LoVo (cell line): ENCODE data around the gene IBA57.
A peak's percentile ranks its signal among the peaks of the same experiment; 100 is the strongest.

Experiments used
- DNase-seq: peaks from one replicate; pipeline ENCODE4 v3.0.0-alpha.2; 2016; ENCODE audit warnings: low spot score

IBA57 gene

DNA sequence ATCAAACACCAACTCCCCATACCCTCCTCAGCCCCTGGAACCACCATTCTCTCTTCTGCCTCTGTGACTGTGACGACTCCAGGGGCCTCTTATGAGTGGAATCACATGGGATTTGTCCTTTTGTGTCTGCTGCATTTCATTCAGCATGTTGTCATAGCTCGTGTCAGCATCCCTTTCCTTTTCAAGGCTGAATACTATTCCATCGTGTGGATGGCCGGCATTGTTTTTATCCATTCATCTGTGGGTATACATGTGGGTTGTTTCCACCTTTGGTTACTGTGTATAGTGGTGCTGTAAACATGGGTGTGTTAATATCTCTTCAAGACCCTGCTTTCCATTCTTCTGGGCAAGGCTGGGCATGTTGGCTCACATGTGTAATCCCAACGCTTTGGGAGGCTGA lies 25.2 kb downstream of the IBA57 start:
- DNase-seq = no peak

DNA sequence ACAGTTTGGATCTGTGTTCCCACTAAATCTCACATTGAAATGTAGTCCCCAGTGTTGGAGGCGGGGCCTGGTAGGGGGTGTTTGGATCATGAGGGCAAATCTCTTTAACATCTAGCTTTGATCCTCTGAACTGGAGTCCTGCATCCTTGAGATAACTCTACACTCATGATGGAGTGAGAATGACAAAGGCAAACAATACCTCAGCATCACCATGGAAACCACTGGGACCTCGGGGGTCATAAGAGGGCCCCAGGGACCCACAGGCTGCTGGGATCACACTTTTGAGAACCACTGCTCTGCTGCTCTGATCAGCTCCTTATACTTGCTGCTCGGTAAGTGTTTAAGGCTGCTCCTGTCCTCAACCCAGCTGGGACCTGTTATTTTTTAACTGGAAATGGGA lies 28.8 kb downstream of the IBA57 start:
- DNase-seq = no peak

DNA sequence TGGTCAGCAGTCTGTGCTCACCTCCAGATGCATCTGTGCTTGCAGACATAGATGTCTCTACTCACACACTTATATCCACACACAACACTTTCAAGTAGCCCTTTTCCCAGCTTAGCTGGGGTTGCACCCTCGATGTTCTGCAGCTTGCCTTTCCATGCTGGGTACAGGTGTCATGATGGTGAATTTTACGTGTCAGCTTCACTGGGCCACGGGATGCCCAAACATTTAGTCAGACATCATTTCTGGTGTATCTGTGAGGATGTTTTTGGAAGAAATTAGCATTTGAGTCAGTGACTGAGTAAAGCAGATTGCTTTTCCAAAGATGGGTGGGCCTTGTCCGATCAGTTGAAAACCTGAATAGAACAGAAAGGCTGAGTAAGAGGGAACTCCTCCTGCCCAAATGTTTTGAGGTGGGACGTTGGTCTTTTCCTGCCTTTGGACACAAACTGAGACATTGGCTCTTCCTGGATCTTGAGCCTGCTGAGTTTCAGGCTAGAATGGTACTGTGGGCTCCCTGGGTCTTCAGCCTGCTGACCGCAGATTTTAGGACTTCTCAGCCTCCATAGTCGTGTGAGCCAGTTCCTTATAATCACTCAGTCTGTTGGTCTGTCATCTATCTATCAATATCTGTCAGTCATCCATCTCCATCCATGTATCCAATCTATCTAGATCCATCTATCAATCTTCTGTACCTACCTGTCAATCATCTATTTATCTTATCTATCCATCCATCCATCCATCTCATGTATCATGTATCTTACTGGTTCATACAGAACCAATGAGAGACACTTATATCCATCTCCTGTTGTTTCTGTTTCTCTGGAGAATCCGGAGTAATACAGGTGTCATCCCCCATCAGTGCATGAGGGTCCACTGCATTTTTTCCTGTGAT lies 29.6 kb downstream of the IBA57 start:
- no peak for DNase-seq

DNA sequence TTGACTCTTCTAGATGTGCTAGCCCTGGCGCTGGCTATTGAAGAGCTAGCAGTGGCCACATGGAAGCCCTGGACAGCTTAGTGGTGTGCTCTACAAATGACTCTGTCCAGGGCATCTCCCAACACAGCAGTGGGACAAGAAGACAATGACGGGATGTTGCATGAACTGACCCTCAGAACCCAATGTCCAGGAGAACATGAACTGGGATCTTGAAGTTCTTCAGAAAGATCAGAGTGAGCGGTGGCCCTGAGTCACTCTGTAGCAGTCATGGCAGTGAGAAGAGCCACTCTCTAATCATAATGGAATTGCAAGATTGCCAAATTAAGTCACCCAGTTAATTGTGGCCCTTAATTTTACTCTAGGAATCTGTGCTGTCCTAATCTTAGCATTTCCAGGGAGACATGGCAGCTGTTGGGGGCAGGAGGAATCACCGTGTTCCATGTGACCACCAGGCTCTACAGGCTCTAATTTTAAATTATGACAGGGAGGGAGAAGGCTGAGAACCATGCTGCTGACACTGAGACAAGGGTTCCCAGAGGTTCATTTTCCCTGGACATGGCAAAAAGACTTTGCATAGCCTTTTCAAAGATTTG lies 32.0 kb downstream of the IBA57 start:
- no peak for DNase-seq

DNA sequence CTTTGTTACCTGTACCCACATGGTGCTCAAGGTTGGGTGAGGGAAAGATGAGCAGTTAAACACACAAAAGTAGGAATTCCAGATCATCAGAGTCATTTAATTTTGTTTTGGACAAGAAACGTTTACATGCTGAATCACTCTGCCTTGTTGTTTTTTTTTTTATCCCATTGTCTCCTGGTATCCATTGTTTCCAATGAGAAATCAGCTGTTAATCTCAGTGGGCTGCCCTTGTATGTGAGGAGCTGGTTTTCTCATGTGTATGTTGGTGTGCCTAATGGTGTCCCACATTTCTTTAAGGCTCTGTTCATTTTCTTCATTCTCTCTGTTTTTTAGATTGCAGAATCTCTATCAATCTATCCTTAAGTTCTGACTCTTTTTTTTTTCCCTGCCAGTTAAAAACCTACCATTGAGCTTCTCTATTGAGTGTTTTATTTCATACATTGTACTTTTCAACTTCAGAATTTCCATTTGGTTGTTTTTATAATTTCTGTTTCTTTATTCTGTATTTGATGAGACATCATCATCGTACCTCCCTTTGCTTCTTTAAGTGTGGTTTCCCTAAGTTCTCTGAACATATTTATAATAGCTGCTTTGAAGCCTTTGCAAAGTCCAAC lies 33.5 kb downstream of the IBA57 start:
- DNase-seq = no peak

DNA sequence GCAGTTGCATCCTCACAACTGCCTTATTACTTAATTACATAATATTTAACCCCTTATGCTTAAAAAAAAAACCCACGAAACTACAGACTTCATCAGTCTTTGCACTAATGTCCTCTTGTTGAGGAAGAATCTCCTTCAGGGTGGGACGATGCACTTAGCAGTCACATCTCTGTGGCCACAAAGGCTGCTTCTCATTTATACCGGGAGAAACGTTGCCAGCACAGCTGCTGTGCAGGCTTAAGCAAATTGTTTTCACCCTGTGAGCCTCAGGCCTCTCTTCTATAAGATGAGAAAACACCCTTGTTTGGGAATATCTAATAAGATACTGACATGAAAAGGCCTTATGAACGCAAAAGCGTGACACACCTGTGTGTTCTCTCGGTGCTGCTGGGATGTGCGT lies 39.4 kb downstream of the IBA57 start:
- DNase-seq = no peak

DNA sequence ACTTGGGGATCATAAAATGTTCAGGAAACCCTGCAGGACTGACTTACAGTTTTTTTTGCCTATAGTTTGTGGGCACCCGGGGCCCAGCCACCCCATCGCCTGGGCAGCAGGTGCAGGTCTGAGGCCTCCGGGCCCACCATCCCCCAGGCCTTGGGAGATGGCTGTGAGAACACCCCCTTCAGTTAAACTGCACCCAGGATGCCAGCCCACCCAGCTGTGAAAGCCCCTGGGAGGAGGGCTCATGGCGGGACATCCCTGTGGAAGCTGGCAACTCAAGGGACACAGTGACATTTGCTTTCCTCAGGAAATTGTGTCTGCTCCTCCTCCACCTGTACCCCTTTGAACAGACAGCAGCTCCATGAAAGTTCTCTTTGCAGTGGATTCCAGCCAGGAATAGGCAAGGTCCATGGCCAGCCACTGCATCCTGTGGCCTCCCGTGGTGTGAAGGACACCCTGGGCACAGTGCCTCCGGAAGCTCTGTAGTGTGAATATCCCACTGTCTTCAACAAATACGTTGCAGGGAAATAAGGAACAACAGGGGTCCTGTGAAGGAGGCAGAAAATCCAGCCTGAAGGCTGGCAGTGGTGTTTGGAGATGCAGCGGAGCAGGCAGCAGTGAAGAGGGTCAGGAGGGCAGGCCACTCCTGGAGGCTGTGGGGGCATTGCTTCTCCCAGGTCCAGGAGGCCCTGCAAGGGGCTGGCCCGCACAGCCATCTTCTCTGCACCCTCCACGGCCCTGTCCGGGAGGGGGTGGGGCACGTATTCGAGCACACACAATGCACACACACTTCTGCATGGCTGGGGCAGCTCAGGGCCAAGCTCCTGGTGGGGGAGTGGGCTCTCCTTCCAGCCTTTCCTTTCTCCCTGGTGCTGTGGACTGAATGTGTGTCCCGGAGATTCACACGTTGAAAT lies 40.2 kb downstream of the IBA57 start:
- DNase-seq = no peak

DNA sequence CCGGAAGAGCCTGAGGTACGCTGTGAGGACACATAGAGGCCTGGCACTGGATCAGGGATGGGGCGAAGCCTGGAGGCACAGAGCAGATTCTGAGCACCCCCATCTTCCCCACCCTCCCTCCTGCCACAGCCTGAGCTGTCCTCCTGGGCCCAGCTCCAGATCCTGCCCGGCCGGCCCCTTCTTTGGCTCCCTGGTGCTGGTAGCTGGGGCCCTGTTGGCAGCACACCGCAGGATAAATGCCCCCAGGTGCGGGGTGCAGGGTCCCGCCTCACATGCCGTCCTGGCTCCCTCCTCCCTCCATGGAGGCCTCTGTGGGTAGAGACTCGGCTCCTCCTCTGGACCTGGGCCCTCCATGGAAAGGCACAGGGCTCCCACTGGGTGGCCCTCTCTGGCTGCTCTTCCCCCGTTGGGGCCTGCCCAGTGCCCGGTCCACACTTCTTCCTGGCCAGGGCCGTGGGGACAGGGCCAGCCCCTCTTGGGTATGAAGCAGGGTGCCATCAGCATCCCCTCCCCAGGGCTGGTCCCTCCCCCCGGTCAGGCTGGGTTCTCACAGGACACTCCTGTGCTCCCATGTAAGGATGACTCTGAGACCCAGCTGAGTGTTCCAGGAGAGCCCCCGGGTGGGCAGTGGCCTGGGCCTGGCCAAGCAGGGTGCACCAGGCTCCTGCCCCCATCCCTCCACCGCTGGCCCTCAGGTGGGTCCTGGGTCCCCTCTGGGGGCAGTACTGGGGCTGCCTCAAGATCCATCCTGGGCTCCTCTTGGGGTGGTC lies 41.2 kb downstream of the IBA57 start:
- DNase-seq = no peak

DNA sequence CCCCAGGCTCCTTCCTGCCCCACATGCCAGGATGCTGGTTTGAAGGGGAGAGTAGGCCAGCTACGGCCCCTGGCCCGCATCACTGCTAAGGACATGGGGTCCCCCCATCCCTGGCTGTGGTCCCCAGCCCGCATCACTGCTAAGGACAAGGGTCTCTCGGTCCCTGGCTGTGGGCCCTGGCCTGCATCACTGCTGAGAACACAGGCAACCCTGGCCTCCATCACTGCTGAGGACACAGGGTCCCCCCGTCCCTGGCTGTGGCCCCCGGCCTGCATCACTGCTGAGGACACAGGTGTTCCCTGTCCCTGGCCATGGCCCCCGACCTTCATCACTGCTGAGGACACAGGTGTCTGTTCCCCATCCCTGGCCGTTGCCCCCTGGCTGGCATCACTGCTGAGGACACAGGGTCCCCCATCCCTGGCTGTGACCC lies 41.8 kb downstream of the IBA57 start:
- DNase-seq = no peak

DNA sequence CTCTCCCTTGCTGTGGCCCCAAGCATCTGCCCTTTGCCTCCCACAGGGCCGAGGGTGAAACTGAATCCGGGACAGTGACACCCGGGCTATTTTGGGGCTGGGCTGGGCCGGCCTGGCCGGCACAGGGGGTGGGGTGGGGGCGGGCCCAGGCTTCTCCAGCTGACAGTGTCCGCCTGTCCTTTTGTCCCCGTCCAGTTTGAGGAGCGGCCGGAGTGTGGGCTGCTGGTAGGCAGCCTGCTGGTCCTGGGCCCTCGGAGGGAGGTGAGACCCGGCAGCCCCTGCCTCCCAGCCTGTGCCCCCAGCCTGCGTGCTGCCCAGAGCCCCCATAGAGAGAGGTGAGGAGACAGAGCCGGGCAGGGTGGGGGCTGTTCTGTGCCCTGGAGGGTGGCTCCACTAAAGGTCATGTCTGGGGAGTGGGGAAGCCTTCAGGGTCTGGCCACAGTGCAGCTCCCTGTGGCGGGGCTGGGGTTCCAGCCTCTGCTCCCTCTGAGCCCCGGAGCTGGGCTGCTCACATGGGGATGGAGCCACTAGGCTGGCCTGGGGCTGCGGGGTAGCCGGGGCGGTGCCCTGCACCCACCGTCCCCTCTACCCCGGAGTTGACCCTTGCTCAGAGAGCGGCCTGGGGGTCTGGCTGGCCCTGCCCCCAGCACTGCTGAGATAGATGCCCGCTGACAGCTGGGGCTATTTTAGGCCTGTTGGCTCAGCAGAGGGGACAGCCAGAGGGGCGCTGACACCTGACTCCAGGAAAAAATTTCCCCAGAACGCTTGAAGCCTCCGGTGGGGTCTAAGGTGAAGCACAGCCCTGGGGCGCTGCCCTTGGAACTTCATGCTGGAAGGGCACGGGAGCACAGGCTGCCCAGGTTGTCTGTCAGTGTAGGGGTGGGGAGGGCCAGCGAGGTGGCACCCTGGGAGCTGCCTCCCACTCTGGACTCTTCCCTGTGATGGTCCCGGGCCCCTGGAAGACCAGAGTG lies 42.5 kb downstream of the IBA57 start, which contains the start of gene OBSCN:
TSS of gene OBSCN (plus strand) at position 194 of the 971 bp plus-strand sequence. CDS start 3,740 bp downstream, outside the sequence.
- DNase-seq = no peak

DNA sequence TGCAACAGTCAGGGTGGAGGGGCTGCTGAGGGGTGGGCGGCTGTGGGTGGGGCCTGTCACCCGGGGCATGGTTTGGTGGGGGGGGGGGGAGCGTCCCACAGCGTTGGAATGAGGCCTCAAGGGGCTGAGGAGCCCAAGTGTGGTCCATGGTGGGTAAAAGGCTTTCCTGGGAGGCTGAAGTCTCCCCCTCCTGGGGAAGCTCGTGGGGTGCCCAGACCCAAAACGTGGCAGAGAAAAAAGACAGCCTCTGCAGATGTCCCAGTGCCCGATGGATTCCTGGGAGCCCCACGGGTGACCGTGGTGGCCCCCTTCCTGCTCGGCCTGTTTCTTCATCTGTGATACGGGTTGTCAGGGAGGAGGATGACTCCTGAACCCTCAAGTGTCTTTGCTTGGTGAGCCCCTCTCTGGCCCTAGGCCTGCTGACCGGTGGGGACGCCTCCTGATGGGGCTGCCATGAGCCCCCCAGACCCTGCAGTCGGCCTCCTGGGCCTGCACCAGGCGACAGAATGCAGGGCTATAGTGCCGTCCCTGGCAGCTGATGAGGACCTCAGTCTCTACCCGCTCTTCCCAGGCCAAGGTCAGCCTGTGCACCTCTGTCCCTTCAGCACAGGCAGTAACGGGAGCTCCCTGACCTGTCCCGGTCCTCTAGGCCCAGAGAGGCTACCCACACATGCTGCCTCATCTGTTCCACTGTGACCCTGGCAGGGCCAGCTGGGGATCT lies 43.4 kb downstream of the IBA57 start:
- no peak for DNase-seq

DNA sequence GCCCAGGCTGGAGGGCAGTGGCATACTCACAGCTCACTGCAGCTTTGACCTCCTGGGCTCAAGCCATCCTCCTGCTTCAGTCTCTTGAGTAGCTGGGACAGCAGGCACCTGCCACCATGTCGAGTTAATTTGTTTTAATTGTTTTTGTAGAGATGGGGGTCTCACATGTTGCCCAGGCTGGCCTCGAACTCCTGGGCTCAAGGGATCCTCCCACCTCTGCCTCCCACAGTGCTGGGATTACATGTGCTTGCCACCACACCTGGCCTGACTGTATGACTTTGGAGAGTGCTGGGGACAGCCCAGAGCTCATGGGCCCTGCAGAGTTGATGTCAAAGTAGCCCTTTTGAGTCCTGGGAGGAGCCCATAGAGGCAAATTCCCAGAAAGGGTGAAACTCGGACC lies 44.1 kb downstream of the IBA57 start:
- no peak for DNase-seq

DNA sequence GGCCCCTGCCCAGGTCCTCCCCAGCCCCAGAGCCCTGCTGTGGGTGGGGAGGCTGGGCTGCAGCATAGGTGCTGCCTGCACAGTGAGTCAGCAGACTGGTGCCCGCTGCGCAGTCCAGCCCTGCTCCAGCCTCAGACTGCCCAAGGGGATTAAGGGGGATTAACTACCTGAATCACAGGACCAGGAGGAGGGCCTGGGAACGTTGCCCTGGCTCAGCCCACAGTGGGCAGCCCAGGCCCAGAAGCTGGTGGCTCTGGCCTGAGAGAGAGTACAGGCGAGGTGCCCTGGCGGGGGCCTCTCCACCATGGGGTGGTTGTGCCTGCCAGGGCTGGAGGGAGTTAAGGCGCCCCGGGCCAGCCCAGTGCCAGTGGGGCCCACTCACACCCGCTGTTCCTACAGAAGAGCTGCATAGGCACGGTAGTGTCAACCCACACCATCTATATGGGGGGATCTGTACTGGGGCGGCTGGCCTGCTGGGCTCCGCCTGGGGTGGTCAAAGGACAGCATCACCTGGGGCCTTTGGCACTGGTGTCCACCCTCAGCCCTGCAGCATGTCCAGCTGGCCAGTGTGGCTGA lies 44.6 kb downstream of the IBA57 start:
- peak; percentile 49 for DNase-seq

DNA sequence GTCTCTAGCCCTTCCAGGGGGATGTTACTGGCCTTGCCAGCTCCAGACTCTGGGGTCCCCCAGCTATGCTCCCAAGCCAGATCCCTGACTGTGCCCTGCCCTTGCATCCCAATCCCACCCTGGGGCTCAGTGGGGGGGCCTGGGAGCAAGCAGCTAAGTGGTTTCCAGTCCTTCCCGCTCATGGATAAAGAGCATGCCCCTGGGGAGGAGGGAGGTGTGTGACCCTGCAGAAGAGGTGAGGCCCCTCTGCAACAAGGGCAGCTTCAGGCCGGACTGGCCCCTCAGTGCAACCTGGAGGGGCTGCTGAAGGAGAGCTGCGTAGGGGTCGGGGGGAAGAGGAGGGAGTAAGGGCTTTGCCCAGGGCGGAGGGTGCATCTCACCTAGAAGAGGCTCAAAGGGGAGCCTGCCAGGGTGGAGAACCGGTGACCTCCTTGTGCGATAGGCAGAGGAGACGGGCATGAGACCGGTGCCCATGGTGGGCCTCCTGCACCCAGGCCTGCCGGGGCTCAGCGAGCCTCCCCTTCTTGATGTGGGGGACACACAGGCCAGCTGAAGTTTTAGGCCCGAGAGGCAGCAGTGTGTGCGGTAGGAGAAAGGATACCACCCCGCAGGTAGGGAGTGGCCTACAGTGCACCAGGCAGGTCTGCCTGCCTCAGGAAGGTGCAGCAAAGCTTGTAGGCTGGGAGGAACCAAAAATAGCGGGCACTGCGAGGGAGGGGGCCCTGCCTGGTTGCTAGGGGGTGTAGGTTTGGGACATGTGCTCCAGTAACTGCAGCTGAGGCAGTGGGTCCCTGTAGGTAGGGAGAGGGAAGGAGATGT lies 45.3 kb downstream of the IBA57 start:
- no peak for DNase-seq

DNA sequence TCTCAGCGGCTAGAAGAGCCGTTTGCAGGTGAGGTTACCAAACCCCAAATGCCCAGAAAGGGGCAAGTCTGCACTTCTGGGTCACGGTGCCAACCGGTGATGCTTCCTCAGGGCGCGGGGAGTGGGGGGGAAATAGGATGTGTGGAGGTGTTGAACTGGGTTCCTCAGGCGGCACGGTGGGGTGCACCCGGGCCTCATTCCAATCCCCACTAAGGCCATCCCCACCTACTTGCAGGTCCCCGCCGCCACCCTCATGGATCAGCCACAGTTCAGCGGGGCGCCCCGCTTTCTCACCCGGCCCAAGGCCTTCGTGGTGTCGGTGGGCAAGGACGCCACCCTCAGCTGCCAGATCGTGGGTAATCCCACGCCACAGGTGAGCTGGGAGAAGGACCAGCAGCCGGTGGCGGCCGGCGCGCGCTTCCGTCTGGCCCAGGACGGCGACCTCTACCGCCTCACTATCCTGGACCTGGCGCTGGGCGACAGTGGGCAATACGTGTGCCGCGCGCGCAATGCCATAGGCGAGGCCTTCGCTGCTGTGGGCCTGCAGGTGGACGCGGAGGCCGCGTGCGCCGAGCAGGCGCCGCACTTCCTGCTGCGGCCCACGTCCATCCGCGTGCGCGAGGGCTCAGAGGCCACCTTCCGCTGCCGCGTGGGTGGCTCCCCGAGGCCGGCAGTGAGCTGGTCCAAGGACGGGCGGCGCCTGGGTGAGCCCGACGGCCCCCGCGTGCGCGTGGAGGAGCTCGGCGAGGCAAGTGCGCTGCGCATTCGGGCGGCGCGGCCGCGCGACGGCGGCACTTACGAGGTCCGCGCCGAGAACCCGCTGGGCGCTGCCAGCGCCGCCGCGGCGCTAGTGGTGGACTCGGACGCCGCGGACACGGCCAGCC lies 46.2 kb downstream of the IBA57 start:
- DNase-seq = no peak

DNA sequence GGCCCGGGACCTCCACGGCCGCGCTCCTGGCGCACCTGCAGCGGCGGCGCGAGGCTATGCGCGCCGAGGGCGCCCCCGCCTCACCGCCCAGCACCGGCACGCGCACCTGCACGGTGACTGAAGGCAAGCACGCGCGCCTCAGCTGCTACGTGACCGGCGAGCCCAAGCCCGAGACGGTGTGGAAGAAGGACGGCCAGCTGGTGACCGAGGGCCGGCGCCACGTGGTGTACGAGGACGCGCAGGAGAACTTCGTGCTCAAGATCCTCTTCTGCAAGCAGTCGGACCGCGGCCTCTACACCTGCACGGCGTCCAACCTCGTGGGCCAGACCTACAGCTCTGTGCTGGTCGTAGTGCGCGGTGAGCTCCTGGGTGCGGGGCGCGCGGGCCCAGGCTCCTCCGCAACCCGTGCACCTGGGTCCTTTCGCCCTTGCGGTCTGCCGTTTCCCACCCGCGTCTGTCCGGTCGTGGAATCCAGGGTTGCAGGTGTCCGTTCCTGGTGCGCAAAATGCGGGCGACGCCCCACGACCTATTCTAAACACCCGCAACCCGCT lies 46.9 kb downstream of the IBA57 start:
- no peak for DNase-seq
